WERI-Rb-1 (cell line): Measurements from ENCODE around the gene CELF2.

ENCODE experiments used
- DNase-seq: peaks from one replicate; pipeline ENCODE4 v3.0.0-alpha.2; 2020
- H3K27ac ChIP-seq: fragments of 250-450 bp; sonication (Bioruptor Pico); 2 replicates; pipeline ENCODE4 v1.5.1; 2020; ENCODE audit warnings: mild to moderate bottlenecking, moderate library complexity
- H3K27me3 ChIP-seq: fragments of 250-450 bp; sonication (Bioruptor Pico); 2 replicates; pipeline ENCODE4 v1.5.1; 2021; ENCODE audit warnings: mild to moderate bottlenecking, low read depth, moderate library complexity; ENCODE audit not compliant: insufficient read depth, severe bottlenecking
- H3K36me3 ChIP-seq: fragments of 250-450 bp; sonication (Bioruptor Pico); 2 replicates; pipeline ENCODE4 v1.5.1; 2020; ENCODE audit warnings: mild to moderate bottlenecking, moderate library complexity
- H3K4me3 ChIP-seq: 2 replicates; pipeline ENCODE4 v1.5.1; 2011; ENCODE audit warnings: low read depth, mild to moderate bottlenecking, control low read depth, low read length
- H3K9me3 ChIP-seq: fragments of 250-450 bp; sonication (Bioruptor Pico); 2 replicates; pipeline ENCODE4 v1.5.1; 2021; ENCODE audit warnings: mild to moderate bottlenecking, moderate library complexity; ENCODE audit not compliant: severe bottlenecking
- TF ChIP-seq, protein P1 (sequence below): IDR thresholded peaks from 2 replicates; pipeline ENCODE4 v1.5.1; 2011; ENCODE audit warnings: low read depth, mild to moderate bottlenecking, control low read depth, inconsistent platforms, low read length

The CELF2 gene

DNA sequence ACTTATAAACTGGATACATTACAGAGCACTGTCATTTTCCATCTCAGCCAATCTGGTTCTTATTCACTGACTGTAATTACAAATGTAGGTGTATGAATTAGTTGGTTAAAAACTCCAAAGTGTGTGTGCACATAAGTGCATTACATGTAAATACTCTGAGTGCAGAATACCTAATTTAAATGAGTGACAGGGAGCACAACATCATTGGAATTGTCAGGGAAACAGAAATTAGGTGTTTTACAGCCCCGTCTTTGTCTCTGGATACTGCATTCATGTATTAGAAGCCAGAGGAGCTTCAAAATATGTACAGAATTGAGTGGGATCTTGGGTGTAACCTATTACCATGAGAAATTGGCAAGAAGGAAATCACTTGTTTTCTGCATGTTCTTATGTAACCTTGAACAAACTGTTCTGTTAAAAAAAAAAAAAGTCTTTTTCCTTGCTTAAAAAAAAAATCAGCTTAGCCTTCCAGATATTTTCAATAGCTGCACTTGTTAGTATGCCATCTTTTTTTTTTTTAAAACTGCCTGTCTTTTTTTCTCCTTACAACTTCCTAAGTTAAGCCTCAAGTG is 31.1 kb downstream of the CELF2 start:
- no peak for DNase-seq
- H3K36me3 ChIP-seq, result no peaks in the 10 kb centered on the region
- H3K4me3 ChIP-seq, result no peak overlapping the region
- no peak overlapping the region for H3K27ac ChIP-seq
- H3K9me3 ChIP-seq, result no peaks in the 10 kb centered on the region
- no peaks in the 10 kb centered on the region for H3K27me3 ChIP-seq
- TF ChIP-seq, protein P1, sequence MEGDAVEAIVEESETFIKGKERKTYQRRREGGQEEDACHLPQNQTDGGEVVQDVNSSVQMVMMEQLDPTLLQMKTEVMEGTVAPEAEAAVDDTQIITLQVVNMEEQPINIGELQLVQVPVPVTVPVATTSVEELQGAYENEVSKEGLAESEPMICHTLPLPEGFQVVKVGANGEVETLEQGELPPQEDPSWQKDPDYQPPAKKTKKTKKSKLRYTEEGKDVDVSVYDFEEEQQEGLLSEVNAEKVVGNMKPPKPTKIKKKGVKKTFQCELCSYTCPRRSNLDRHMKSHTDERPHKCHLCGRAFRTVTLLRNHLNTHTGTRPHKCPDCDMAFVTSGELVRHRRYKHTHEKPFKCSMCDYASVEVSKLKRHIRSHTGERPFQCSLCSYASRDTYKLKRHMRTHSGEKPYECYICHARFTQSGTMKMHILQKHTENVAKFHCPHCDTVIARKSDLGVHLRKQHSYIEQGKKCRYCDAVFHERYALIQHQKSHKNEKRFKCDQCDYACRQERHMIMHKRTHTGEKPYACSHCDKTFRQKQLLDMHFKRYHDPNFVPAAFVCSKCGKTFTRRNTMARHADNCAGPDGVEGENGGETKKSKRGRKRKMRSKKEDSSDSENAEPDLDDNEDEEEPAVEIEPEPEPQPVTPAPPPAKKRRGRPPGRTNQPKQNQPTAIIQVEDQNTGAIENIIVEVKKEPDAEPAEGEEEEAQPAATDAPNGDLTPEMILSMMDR, result no peak

DNA sequence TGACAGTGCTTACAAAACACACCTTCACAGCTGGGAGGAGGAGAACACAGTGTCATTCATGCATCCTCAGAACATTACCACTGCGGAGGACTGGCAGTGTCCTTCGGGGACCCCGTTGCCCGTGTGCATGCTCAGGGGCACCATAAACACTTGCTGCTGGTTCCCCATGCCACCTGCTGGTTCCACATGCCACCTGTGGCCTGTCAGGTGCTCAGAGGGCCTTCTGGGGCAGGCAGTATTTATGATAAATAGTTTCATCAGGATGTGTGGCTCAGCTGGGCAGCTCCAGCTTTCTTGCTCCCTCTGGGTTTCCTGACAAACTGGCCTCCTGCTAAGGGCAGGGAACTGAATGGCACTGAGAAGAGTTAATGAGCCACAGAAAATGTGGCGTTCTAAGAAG is 32.1 kb downstream of the CELF2 start:
- no peak for DNase-seq
- H3K9me3 ChIP-seq, result no peaks in the 10 kb centered on the region
- no peaks in the 10 kb centered on the region for H3K36me3 ChIP-seq
- TF ChIP-seq, protein P1, result no peak
- H3K27ac ChIP-seq, result no peak overlapping the region
- no peak overlapping the region for H3K4me3 ChIP-seq
- H3K27me3 ChIP-seq, result no peaks in the 10 kb centered on the region

DNA sequence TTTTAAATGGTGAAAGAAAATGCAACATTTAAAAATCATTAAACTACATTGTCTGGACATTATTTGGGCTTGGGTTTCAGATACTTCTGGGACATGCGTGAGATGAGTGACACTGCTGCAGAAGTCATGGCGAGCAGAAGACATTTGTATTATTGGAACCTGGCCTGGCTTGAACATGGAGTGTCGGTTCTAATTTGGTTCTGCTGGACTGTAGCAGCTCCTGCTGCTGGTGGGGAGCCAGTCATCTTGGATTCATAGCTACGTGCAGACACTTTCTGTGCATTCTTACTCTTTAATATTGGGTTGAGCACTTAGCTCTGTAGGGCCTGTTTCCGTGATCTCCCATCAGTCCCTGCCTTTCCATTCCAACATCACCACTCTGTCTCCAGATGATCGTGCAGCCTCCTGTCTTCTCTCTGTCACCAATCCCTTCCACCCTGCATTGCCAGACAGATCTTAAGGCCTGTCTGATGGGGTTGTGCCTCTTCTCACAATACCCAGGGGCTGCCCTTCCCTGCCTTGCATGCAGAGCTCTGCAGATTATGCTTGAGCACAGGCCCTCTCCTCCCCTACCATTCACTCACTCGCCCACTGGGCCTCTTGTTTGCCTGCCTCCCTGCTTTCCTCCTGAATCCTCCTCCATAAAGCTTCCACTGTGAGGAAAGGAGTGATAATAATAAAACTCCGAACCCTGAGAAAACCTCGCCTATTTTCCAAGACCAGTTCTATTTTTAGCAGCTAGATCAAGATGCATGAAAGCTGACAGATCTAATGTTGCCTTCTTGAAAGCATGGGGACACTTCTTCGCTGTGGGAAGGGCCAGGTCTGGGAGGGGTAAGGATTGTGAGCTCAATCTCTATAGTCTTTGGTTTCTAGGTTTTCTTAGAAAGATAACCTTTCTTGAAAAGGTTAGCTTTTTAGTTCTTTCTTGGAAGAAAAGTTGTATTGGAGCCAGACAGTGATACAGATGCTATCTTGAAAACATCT is 32.9 kb downstream of the CELF2 start:
- Histone ChIP-seq H3K9me3 (no peaks in the 10 kb centered on the region), H3K36me3 (no peaks in the 10 kb centered on the region), H3K27me3 (no peaks in the 10 kb centered on the region), H3K27ac (no peak overlapping the region), H3K4me3 (no peak overlapping the region)
- TF ChIP-seq, protein P1, result no peak
- no peak for DNase-seq

DNA sequence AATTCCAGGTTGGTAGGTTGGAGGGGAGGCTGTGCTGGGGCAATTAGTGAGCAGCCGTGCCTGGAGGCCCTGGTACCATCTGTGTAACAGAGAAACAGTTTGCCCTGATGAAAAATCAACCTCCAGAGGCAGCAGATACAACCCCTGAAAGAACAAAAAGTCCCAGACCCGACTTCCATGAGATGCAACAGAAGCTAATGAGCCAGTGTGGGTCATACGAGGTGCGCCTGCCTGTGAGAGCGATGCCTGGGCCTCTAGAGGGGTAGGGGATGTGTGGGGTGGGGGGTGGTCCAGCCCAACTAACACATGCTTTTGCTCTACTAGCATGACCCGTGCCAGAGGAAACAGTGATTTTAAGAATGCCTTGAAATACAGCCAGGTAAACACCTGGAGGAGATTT is 39.3 kb downstream of the CELF2 start:
- Histone ChIP-seq H3K4me3 (no peak overlapping the region), H3K27ac (no peak overlapping the region), H3K36me3 (no peaks in the 10 kb centered on the region), H3K27me3 (no peaks in the 10 kb centered on the region), H3K9me3 (no peaks in the 10 kb centered on the region)
- DNase-seq, result no peak
- TF ChIP-seq, protein P1, result no peak

DNA sequence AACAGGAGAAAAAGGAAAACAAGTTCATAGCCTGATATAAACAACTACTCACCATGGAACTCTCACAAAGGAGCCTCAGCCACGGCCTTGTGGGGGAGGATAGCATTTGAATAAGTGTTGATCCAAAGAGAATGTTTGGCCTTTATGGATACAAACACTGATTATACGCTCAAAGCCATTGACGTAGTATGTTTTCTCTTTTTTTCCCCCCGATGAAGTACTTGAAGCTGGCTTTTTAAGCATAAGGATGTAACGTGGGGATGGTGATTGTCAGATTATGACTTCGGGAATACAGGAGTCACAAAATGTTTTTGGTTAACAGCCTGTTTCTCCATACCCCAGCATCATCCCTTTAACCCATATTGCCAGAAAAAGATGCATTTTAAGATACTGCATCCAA is 39.8 kb downstream of the CELF2 start:
- DNase-seq, result no peak
- H3K9me3 ChIP-seq, result no peaks in the 10 kb centered on the region
- no peaks in the 10 kb centered on the region for H3K36me3 ChIP-seq
- TF ChIP-seq, protein P1, result no peak
- no peak overlapping the region for H3K4me3 ChIP-seq
- H3K27ac ChIP-seq, result no peak overlapping the region
- no peaks in the 10 kb centered on the region for H3K27me3 ChIP-seq
